IMR-90 (cell line): ENCODE measurements around the gene KIF6. TPM values are rescaled to one million over a fixed set of nuclear protein-coding genes. Genes with fewer than 3 reads are reported as not detected.

ENCODE experiments used
- ATAC-seq: fragments of 200-7000 bp; cut with Tn5 transposase; 2 replicates; pipeline ENCODE4 v1.9.1; 2020; ENCODE audit warnings: low read depth, mild to moderate bottlenecking, moderate library complexity
- BruUV-seq: library from RNA; stranded (reverse); fragments of 400-500 nt; replicated peaks from 2 replicates; lab custom pipeline; 2021; lab: Mats Ljungman, UMichigan
- CTCF ChIA-PET: fragments of 300-600 bp; formaldehyde crosslinking; extraction: SDS; loops from one replicate; lab custom pipeline; 2021; ENCODE audit warnings: antibody characterized with exemption; lab: Yijun Ruan, JAX
- POLR2A ChIA-PET: fragments of 300-600 bp; sonication (Branson Sonifier 250); formaldehyde crosslinking; loops from one replicate; lab custom pipeline; 2022; ENCODE audit warnings: antibody characterized with exemption; ENCODE audit not compliant: unreplicated experiment; lab: Charles Lee
- DNase-seq: peaks from one replicate; pipeline ENCODE4 v3.0.0; 2013
- H2AFZ ChIP-seq: replicated peaks from 2 replicates; pipeline ENCODE3; 2013; ENCODE audit warnings: low read length, mild to moderate bottlenecking; ENCODE audit not compliant: poor library complexity
- H2AK5ac ChIP-seq: 2 replicates; pipeline ENCODE4 v1.6.1; 2013; ENCODE audit warnings: low read depth, low read length, inconsistent platforms
- H2AK9ac ChIP-seq: replicated peaks from 2 replicates; pipeline ENCODE3; 2013; ENCODE audit warnings: mild to moderate bottlenecking, low read depth, low read length, moderate library complexity; ENCODE audit not compliant: poor library complexity
- H2BK120ac ChIP-seq: 2 replicates; pipeline ENCODE4 v1.6.1; 2013; ENCODE audit warnings: low read depth, low read length, inconsistent platforms
- H2BK15ac ChIP-seq: 3 replicates; pipeline ENCODE4 v1.6.1; 2013; ENCODE audit warnings: low read depth, low read length, inconsistent platforms
- H2BK20ac ChIP-seq: 2 replicates; pipeline ENCODE4 v1.6.1; 2013; ENCODE audit warnings: low read depth, mild to moderate bottlenecking, inconsistent platforms, low read length, moderate library complexity
- H2BK5ac ChIP-seq: 2 replicates; pipeline ENCODE4 v1.6.1; 2013; ENCODE audit warnings: mild to moderate bottlenecking, low read depth, low read length, inconsistent platforms; ENCODE audit not compliant: poor library complexity, severe bottlenecking
- H3K14ac ChIP-seq: replicated peaks from 2 replicates; pipeline ENCODE4 v1.6.1; 2013; ENCODE audit warnings: low read depth, low read length, inconsistent platforms
- H3K18ac ChIP-seq: 2 replicates; pipeline ENCODE4 v1.6.1; 2013; ENCODE audit warnings: low read depth, low read length, control low read depth
- H3K23ac ChIP-seq: 2 replicates; pipeline ENCODE4 v1.6.1; 2013; ENCODE audit warnings: low read depth, low read length, inconsistent platforms
- H3K27ac ChIP-seq: 2 replicates; pipeline ENCODE4 v1.5.1; 2013; ENCODE audit warnings: mild to moderate bottlenecking, control low read depth, low read length; ENCODE audit not compliant: insufficient read depth
- H3K27me3 ChIP-seq: 2 replicates; pipeline ENCODE4 v1.6.1; 2013; ENCODE audit warnings: low read length; ENCODE audit not compliant: control insufficient read depth, insufficient read depth
- H3K36me3 ChIP-seq: 2 replicates; pipeline ENCODE4 v1.6.1; 2013; ENCODE audit warnings: low read length, mixed read lengths; ENCODE audit not compliant: control insufficient read depth, insufficient read depth
- H3K4ac ChIP-seq: 2 replicates; pipeline ENCODE4 v1.6.1; 2013; ENCODE audit warnings: low read depth, low read length, inconsistent platforms
- H3K4me1 ChIP-seq: 2 replicates; pipeline ENCODE4 v1.6.1; 2013; ENCODE audit warnings: low read length, mixed read lengths; ENCODE audit not compliant: control insufficient read depth, insufficient read depth
- H3K4me2 ChIP-seq: 2 replicates; pipeline ENCODE4 v1.6.1; 2013; ENCODE audit warnings: low read depth, mild to moderate bottlenecking, control low read depth, low read length, moderate library complexity
- H3K4me3 ChIP-seq: 2 replicates; pipeline ENCODE4 v1.5.1; 2013; ENCODE audit warnings: low read depth, mild to moderate bottlenecking, control low read depth, low read length, moderate library complexity; ENCODE audit not compliant: insufficient read depth
- H3K56ac ChIP-seq: 2 replicates; pipeline ENCODE4 v1.6.1; 2013; ENCODE audit warnings: low read length, inconsistent platforms; ENCODE audit not compliant: insufficient read depth; ENCODE audit errors: extremely low read depth
- H3K79me1 ChIP-seq, 2 experiments: 2 replicates each; pipeline ENCODE4 v1.6.1; 2013; ENCODE audit warnings: low read length in 2 of 2, inconsistent platforms in 1 of 2, low read depth in 1 of 2
- H3K9ac ChIP-seq: 2 replicates; pipeline ENCODE4 v1.6.1; 2013; ENCODE audit warnings: low read depth, low read length, control low read depth
- H3K9me1 ChIP-seq: 2 replicates; pipeline ENCODE4 v1.6.1; 2013; ENCODE audit warnings: low read length, inconsistent platforms; ENCODE audit not compliant: insufficient read depth
- H3K9me3 ChIP-seq: 2 replicates; pipeline ENCODE4 v1.6.1; 2013; ENCODE audit warnings: low read length; ENCODE audit not compliant: control insufficient read depth, insufficient read depth
- H4K20me1 ChIP-seq: 2 replicates; pipeline ENCODE4 v1.6.1; 2013; ENCODE audit warnings: low read length, inconsistent platforms; ENCODE audit not compliant: insufficient read depth
- H4K5ac ChIP-seq: 2 replicates; pipeline ENCODE4 v1.6.1; 2013; ENCODE audit warnings: mild to moderate bottlenecking, low read depth, low read length, control low read depth
- H4K8ac ChIP-seq, 2 experiments: 2 replicates each; pipeline ENCODE4 v1.6.1; 2013; ENCODE audit warnings: low read depth in 2 of 2, low read length in 2 of 2, control low read depth in 1 of 2, inconsistent platforms in 1 of 2
- H4K91ac ChIP-seq: 2 replicates; pipeline ENCODE4 v1.6.1; 2013; ENCODE audit warnings: low read depth, low read length, inconsistent platforms; ENCODE audit not compliant: insufficient read depth
- BHLHE40 ChIP-seq: fragments of 150-350 bp; IDR thresholded peaks from 2 replicates; pipeline ENCODE4 v1.6.1; 2016; ENCODE audit warnings: mild to moderate bottlenecking, low read depth, low read length
- MAZ ChIP-seq: IDR thresholded peaks from 2 replicates; pipeline ENCODE4 v1.6.1; 2012; ENCODE audit warnings: low read depth, mild to moderate bottlenecking, low read length, improper control_type of control experiment, moderate library complexity, borderline replicate concordance
- NFE2L2 ChIP-seq: fragments of 150-350 bp; IDR thresholded peaks from 2 replicates; pipeline ENCODE4 v1.6.1; 2016; ENCODE audit warnings: low read depth, mild to moderate bottlenecking, low read length
- POLR2A ChIP-seq: IDR thresholded peaks from 2 replicates; pipeline ENCODE4 v1.6.1; 2012; ENCODE audit warnings: mild to moderate bottlenecking, low read depth, low read length
- RAD21 ChIP-seq: IDR thresholded peaks from 2 replicates; pipeline ENCODE4 v1.6.1; 2012; ENCODE audit warnings: low read length, improper control_type of control experiment
- RCOR1 ChIP-seq: IDR thresholded peaks from 2 replicates; pipeline ENCODE4 v1.6.1; 2012; ENCODE audit warnings: mild to moderate bottlenecking, low read length, improper control_type of control experiment; ENCODE audit not compliant: insufficient replicate concordance
- USF2 ChIP-seq: fragments of 150-350 bp; IDR thresholded peaks from 2 replicates; pipeline ENCODE4 v1.6.1; 2017; ENCODE audit warnings: mild to moderate bottlenecking, antibody characterized with exemption, low read length, low read depth
- WGBS, 2 experiments: methylation state at CpG; one replicate each; pipeline versions ENCODE4 v1.1.5 to v1.1.7; 2013; ENCODE audit warnings: missing lambda C conversion rate in 2 of 2; ENCODE audit not compliant: insufficient read length in 1 of 2; ENCODE audit errors: extremely low coverage in 2 of 2; 5-methylcytosine and 5-hydroxymethylcytosine counted together
- dilution Hi-C: fragments of 300-500 bp; cut with HindIII; formaldehyde crosslinking; loops from one replicate; pipeline ENCODE4 v1.14.3; 2018; ENCODE audit warnings: low sequenced_read_pairs; ENCODE audit not compliant: unreplicated experiment
- in situ Hi-C: fragments of 300-500 bp; cut with MboI; formaldehyde crosslinking; loops from 3 replicates; pipeline ENCODE4 v1.14.3; 2019; ENCODE audit warnings: low sequenced_read_pairs, inconsistent platforms, mixed read lengths
- intact Hi-C: fragments of 100-400 bp; cut with micrococcal nuclease; formaldehyde crosslinking; loops from 2 replicates; pipeline ENCODE4 v1.10.0; 2022
- polyA plus RNA-seq, 3 experiments: library from polyadenylated mRNA; depleted of rRNA; stranded (reverse); fragments of >200 nt; gene quantifications; 2 replicates each; pipeline ENCODE4 v1.2.3, GENCODE V29; 2012; ENCODE audit warnings: low replicate concordance in 1 of 3
- total RNA-seq: library from RNA; depleted of rRNA; stranded (reverse); fragments of >200 nt; gene quantifications from 2 replicates; pipeline ENCODE4 v1.2.3, GENCODE V29; 2012

KIF6 gene
- total and polyA plus RNA-seq, 2 of the 4 experiments (the other 2 are of a cell fraction), result under 0.01 to 0.10 TPM

GRCh38 chr6:39370390-39370789 is 354.8 kb downstream of the KIF6 start:
- Histone ChIP-seq H3K9me1 (no peaks in the 10 kb centered on the region), H3K27ac (no peak overlapping the region), H4K8ac (no peak overlapping the region), H2BK20ac (no peak overlapping the region), H2BK15ac (no peak overlapping the region), H3K14ac (no peak overlapping the region), H3K4me2 (no peak overlapping the region), H3K79me1 (no peaks in the 10 kb centered on the region), H3K56ac (no peak overlapping the region), H3K23ac (no peak overlapping the region), H2AK9ac (no peak overlapping the region), H3K18ac (no peak overlapping the region), H4K91ac (no peak overlapping the region), H2AFZ (no peak overlapping the region), H3K4me1 (no peaks in the 10 kb centered on the region; the same call in 1 of the 2 replicates), H2AK5ac (no peak overlapping the region), H4K5ac (no peak overlapping the region), H3K27me3 (peaks cover under 1% of the 10 kb centered on the region; the same call in 1 of the 2 replicates), H3K36me3 (no peaks in the 10 kb centered on the region), H4K20me1 (no peaks in the 10 kb centered on the region), H3K4ac (no peak overlapping the region), H2BK5ac (no peak overlapping the region), H3K4me3 (no peak overlapping the region), H2BK120ac (no peak overlapping the region), H3K9me3 (no peaks in the 10 kb centered on the region), H3K9ac (no peak overlapping the region)
- no peak for ATAC-seq
- ChIA-PET CTCF (no interaction called here), POLR2A (no interaction called here)
- in situ Hi-C loops (loop anchor here (25.0 kb wide), 2 partner anchors 1467 to 1667 kb away; partner anchors contain the start of genes TSPO2 and UNC5CL), intact Hi-C loops (no loop called here), dilution Hi-C loops (no loop called here)
- no peak for TF ChIP-seq MAZ
- TF ChIP-seq POLR2A, result no peak
- no peak for TF ChIP-seq RCOR1
- no peak for TF ChIP-seq BHLHE40
- TF ChIP-seq NFE2L2, result no peak
- TF ChIP-seq RAD21, result no peak
- no peak for TF ChIP-seq USF2
- DNase-seq, result no peak
- BruUV-seq, result no TSS peak
- no CpG with 5 or more reads among the region's 3 CpGs for WGBS, 2 experiments
